Activated CD4-positive, alpha-beta T cell treated with anti-CD3 and anti-CD28 coated beads, Interleukin-2, amount 50 U/mL, for 24 hours (primary cell): Measurements from ENCODE around the gene CUBN.
A peak's percentile ranks its signal among the peaks of the same experiment; 100 is the strongest.

Source experiments
- DNase-seq, 2 donors: peaks; one replicate each; pipeline ENCODE4 v3.0.0-alpha.2; 2020; ENCODE audit warnings: low read depth in 1 of 2, low spot score in 1 of 2

Gene CUBN

GRCh38 chr10:17041626-17042520 is 87.7 kb downstream of the CUBN start:
- DNase-seq, result no peak

DNA sequence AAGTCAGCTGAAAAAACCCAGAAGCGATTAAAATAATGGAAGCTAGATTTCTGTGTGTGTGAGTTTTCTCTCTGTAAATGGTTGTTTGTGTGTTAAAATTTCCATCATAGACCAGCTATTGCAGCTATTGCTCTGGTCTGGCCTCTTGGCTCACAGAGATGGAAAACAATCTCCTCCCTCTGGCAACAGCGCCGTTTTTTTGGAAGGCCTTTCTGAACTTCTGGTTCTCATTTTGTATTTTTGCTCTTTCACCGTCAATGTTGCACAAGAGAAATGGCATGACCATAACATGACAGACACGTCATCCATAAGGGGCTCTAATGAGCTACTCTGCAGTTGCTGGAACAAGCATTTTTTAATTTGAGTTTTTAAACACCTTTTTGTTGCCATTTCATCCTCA is 91.0 kb downstream of the CUBN start:
- no peak for DNase-seq

- no peak for DNase-seq
Observed at GRCh38 chr10:17037910-17038309, 91.7 kb downstream of the CUBN start.

GRCh38 chr10:17035446-17035845 is 94.2 kb downstream of the CUBN start:
- no peak for DNase-seq

- DNase-seq, result no peak
Observed at GRCh38 chr10:17033529-17034260, 95.9 kb downstream of the CUBN start.

- no peak for DNase-seq
Observed at GRCh38 chr10:17031637-17032635, 97.7 kb downstream of the CUBN start.

- peak; percentile 75 to 85 for DNase-seq
Observed at GRCh38 chr10:17029581-17030271, 99.9 kb downstream of the CUBN start.

- DNase-seq, result no peak
Observed at GRCh38 chr10:17029239-17029580, 100.4 kb downstream of the CUBN start.

DNA sequence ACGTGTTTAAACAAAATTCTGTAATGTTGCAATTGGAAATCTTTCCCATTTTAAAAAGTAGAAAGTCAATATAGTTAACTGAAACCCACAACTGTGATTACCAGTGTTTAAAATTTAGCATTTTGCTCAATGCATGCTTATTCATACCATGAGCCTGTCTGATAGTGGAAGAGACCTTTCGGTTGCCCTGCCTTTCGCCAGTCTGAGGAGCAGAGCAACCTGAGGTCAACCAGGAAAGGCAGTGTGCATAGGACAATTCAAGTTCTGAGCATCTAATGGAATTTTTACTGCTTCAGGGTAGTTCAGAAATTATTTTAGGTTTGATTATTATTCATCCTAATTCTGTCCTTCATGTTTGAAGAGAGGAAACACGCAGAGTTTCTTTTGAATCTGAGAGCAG is 100.8 kb downstream of the CUBN start:
- no peak for DNase-seq

- peak; percentile 44 to 75 for DNase-seq
Observed at GRCh38 chr10:17026686-17027485, 102.7 kb downstream of the CUBN start.

- peak; percentile 47 to 82 for DNase-seq
Observed at GRCh38 chr10:17025444-17026295, 103.9 kb downstream of the CUBN start.

DNA sequence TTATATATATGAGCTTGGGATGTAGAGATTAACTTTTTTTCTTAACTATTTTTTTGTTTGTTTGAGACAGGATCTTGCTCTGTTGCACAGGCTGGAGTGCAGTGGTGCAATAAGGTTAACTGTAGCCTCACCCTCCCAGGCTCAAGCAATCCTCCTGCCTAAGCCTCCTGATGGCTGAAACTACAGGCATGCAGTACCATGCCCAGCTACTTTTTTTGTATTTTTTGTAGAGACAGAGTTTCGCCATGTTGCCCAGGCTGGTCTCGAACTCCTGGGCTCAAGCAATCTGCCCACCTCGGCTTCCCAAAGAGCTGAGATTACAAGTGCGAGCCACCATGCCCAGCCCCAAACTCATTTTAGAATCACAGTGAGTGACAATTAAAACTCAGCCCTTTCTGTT is 105.2 kb downstream of the CUBN start:
- DNase-seq, result no peak

DNA sequence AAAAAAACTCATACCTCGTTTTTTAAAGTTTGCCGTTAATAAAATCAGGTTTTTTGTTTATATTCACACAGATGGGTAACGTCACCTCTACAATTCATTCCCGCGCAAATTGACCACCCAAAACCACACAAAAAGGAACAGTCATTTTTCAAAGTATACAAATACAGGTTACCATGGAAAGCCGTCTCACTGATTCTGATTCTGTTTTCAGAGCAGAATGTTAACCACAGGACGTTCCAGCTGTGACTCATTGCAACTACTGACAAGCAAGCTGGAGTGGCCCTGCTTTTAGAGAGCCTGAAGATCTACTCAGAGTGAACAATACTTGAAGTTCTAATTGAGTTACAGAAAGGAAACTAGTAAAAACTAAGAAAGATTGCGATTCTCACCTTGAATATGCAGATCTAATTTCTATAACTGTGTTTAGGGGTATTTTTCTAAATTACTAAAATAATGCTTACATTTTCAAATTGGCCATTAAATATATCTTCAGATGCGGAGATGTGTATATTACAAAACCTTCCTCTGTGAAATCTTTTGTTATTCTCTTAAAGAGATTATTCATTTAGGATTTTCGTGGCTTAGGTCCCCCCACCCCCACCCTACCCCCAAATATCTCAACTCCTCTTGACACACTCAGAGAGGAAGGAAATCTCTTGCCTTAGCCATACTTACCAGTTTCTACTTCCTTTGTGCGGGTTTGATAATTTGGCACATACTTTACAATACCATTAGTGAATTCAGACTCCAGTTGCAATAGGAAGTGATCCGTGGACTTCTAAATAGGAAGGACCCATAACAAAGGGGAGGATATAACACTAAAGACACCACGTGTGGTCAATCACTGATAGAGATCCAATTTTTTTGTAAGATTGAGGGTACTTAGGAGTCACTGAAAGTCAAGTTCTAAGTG is 106.0 kb downstream of the CUBN start:
- peak; percentile 19 to 87 for DNase-seq

DNA sequence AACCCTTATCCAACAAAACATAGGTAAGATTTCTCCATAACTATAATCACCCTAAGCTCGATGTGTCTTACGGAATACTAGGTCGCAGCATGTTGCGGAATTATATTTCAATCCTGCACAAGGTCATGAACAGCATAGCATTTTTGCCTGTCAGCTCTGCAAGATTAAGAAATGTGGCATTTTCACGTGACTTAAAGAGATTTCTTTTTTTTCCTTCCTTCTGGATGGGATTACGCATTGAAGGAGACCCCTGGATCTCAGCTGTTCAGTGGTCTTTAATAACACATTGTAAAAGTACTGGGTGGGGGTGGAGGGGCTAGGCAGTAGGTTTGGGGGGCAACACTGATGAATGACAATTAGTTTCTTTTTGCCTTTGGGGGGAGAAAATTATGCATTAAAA is 106.7 kb downstream of the CUBN start:
- no peak for DNase-seq

- DNase-seq, result no peak
Observed at GRCh38 chr10:17022466-17022825, 107.2 kb downstream of the CUBN start.

GRCh38 chr10:17021656-17022465 is 107.8 kb downstream of the CUBN start:
- DNase-seq, result no peak

DNA sequence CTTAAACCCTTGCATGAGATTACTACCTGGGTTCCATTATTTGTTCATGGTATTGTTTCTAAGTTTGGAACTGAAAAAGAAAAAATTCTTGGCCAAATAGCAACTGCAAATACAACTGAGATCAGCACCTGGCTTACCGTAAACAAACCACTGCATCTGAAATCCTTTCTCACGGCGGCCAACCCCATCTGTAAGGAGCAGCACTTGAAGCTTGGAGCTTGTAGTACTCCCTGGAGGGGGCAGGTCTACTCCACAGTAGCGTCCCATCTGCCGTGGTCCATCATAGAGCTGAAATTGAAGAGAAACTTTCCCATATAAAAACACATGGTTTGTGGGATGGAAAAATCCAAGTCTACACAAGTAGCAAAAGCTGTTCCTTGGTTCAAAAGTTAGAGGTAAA is 109.9 kb downstream of the CUBN start:
- no peak for DNase-seq
